Measurements from ENCODE around the gene TOB1.

The TOB1 gene

GRCh38 chr17:50844117-50844700 is 21.9 kb downstream of the TOB1 start:
- no peak for DNase-seq

- no peak for DNase-seq
Observed at GRCh38 chr17:50843150-50843905, 22.8 kb downstream of the TOB1 start.

- DNase-seq: no peak
Observed at GRCh38 chr17:50842506-50843149, 23.5 kb downstream of the TOB1 start.

- peak; percentile 37 for DNase-seq
Observed at GRCh38 chr17:50841949-50842354, 24.2 kb downstream of the TOB1 start.

GRCh38 chr17:50841277-50841948 is 24.7 kb downstream of the TOB1 start:
- no peak for DNase-seq

GRCh38 chr17:50840311-50840851 is 25.8 kb downstream of the TOB1 start:
- DNase-seq: no peak

GRCh38 chr17:50839591-50840310 is 26.4 kb downstream of the TOB1 start:
- no peak for DNase-seq

GRCh38 chr17:50837980-50838954 is 27.9 kb downstream of the TOB1 start:
- no peak for DNase-seq

- DNase-seq: no peak
Observed at GRCh38 chr17:50837286-50837979, 28.7 kb downstream of the TOB1 start.

- DNase-seq: no peak
Observed at GRCh38 chr17:50836826-50837225, 29.3 kb downstream of the TOB1 start.

GRCh38 chr17:50835301-50836234 is 30.6 kb downstream of the TOB1 start, which contains the start of gene WFIKKN2:
Gene WFIKKN2, plus strand, starts transcription at chr17:50835586. Its CDS starts 352 bp downstream, at chr17:50835938.
- DNase-seq: no peak

- DNase-seq: no peak
Observed at GRCh38 chr17:50834429-50835300, 31.5 kb downstream of the TOB1 start.

GRCh38 chr17:50833510-50834428 is 32.4 kb downstream of the TOB1 start:
- no peak for DNase-seq

- no peak for DNase-seq
Observed at GRCh38 chr17:50832864-50833381, 33.2 kb downstream of the TOB1 start.

- DNase-seq: no peak
Observed at GRCh38 chr17:50832267-50832863, 33.8 kb downstream of the TOB1 start.

GRCh38 chr17:50831471-50831928 is 34.7 kb downstream of the TOB1 start:
- DNase-seq: no peak

Data from activated CD8-positive, alpha-beta memory T cell treated with anti-CD3 and anti-CD28 coated beads, Interleukin-2, amount 50 U/mL, for 4 hours (primary cell).